WTC11 (cell line): Measurements from ENCODE around the gene LCTL. TPM values are rescaled to one million over a fixed set of nuclear protein-coding genes. Genes with fewer than 3 reads are reported as not detected.
A peak's percentile ranks its signal among the peaks of the same experiment; 100 is the strongest.

Experiments used
- ARID4B ChIP-seq: sonication (generic); formaldehyde crosslinking; IDR thresholded peaks from 2 replicates; pipeline ENCODE4 v1.8.0; 2023; ENCODE audit warnings: missing genetic modification reagents, mild to moderate bottlenecking, borderline replicate concordance
- EMX1 ChIP-seq: fragments of 250-450 bp; sonication (Bioruptor Pico); IDR thresholded peaks from 2 replicates; pipeline ENCODE4 v1.8.0; 2021; ENCODE audit warnings: mild to moderate bottlenecking
- JUN ChIP-seq: sonication (generic); formaldehyde crosslinking; IDR thresholded peaks from 2 replicates; pipeline ENCODE4 v1.8.0; 2023; ENCODE audit warnings: mild to moderate bottlenecking, missing genetic modification reagents
- KAT7 ChIP-seq: sonication (generic); formaldehyde crosslinking; IDR thresholded peaks from 2 replicates; pipeline ENCODE4 v1.8.1; 2023; ENCODE audit warnings: missing genetic modification reagents, mild to moderate bottlenecking, borderline replicate concordance
- SMAD4 ChIP-seq: sonication (generic); formaldehyde crosslinking; IDR thresholded peaks from 2 replicates; pipeline ENCODE4 v1.8.0; 2022; ENCODE audit warnings: mild to moderate bottlenecking, missing genetic modification reagents
- SP1 ChIP-seq: sonication (generic); formaldehyde crosslinking; conservative IDR thresholded peaks from 2 replicates; pipeline ENCODE4 v1.8.1; 2022; ENCODE audit warnings: missing genetic modification reagents
- TCF7 ChIP-seq: sonication (generic); formaldehyde crosslinking; IDR thresholded peaks from 2 replicates; pipeline ENCODE4 v1.8.0; 2022; ENCODE audit warnings: mild to moderate bottlenecking, low read depth, missing genetic modification reagents, moderate library complexity
- TEAD4 ChIP-seq: sonication (generic); formaldehyde crosslinking; IDR thresholded peaks from 2 replicates; pipeline ENCODE4 v1.8.0; 2022; ENCODE audit warnings: mild to moderate bottlenecking, missing genetic modification reagents
- ZBTB43 ChIP-seq: sonication (generic); formaldehyde crosslinking; IDR thresholded peaks from 2 replicates; pipeline ENCODE4 v1.8.1; 2023; ENCODE audit warnings: mild to moderate bottlenecking, missing genetic modification reagents
- ZNF121 ChIP-seq: sonication (generic); formaldehyde crosslinking; IDR thresholded peaks from 2 replicates; pipeline ENCODE4 v1.8.0; 2023; ENCODE audit warnings: missing genetic modification reagents
- ZNF396 ChIP-seq: fragments of 250-450 bp; sonication (Bioruptor Pico); IDR thresholded peaks from 2 replicates; pipeline ENCODE4 v1.8.0; 2021; ENCODE audit warnings: mild to moderate bottlenecking, moderate library complexity, borderline replicate concordance
- ZSCAN18 ChIP-seq: fragments of 250-450 bp; sonication (Bioruptor Pico); IDR thresholded peaks from 2 replicates; pipeline ENCODE4 v2.1.2; 2022; ENCODE audit warnings: mild to moderate bottlenecking, moderate library complexity
- total RNA-seq: library from RNA; stranded (reverse); gene quantifications from 3 replicates; pipeline ENCODE4 v1.2.3, GENCODE V29; 2021
- TF ChIP-seq, protein P1 (sequence below): sonication (generic); formaldehyde crosslinking; IDR thresholded peaks from 2 replicates; pipeline ENCODE4 v1.8.1; 2022; ENCODE audit warnings: low read depth, missing genetic modification reagents, borderline replicate concordance
- TF ChIP-seq, protein P2 (sequence below): fragments of 250-450 bp; sonication (Bioruptor Pico); IDR thresholded peaks from 2 replicates; pipeline ENCODE4 v1.9.0; 2021; ENCODE audit warnings: mild to moderate bottlenecking, borderline replicate concordance
- TF ChIP-seq, protein P3 (sequence below): sonication (generic); formaldehyde crosslinking; IDR thresholded peaks from 2 replicates; pipeline ENCODE4 v1.8.0; 2022; ENCODE audit warnings: mild to moderate bottlenecking, missing genetic modification reagents
- TF ChIP-seq, protein P4 (sequence below): fragments of 250-450 bp; sonication (Bioruptor Pico); conservative IDR thresholded peaks from 2 replicates; pipeline ENCODE4 v1.9.0; 2021; ENCODE audit warnings: mild to moderate bottlenecking

The LCTL gene
- total RNA-seq, 1 experiment from 2014 or later = 2.2 TPM

DNA sequence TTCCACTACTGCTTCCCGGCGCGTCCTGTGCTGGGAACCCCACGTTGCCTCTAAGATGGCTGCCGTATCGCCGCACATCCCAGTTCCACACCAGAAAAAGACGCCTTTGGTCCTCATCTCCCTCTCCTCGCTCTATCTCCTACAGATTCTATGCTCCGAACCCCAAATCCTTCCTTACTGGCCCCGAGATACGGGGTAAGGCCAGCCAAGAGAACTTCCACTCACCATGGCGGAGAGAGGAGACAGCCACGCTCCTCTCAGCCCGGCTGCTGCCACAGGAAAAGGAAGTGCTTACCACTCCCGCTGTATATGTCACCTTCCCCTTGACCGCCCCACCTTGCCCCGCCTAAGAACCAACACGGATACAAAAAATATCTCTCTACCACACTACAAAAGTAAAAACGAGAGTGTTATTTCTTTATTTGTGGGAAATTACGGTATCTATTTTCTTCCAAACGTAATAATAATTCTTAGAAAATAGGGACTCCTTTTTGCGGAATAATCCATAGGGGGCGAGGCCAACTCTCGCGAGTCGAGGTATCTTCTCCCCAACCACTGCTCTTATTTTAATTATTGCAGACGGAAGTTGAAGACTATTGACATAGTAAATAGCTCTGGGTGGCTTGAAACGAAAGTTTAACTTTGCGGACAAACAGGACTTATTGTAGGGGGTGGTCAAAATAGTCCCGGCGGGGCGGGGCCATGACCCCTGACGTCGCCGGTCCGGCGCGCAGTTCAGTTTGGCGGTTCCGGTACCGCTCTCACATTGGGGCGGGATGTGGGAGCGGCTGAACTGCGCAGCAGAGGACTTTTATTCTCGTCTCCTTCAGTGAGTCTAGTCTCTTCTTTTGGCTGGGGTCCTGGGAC, 61.0 kb downstream of the LCTL start, which contains the start of the genes RPL4 and ZWILCH (continued):
- TF ChIP-seq ARID4B (CRISPR knock-in tag) = 0 out of 2 replicates have a peak, but pooled peaks have one; percentile 75
- TF ChIP-seq SMAD4 = peak; percentile 80
- TF ChIP-seq ZNF121 (CRISPR knock-in tag) = peak; percentile 100
- 0 out of 2 replicates have a peak, but pooled peaks have one; percentile 40 for TF ChIP-seq KAT7 (CRISPR knock-in tag)
- 0 out of 2 replicates have a peak, but pooled peaks have one; percentile 8 for TF ChIP-seq EMX1
- no peak for TF ChIP-seq ZNF396
- TF ChIP-seq ZBTB43 = no peak
- no peak for TF ChIP-seq ZSCAN18 (CRISPR knock-in tag)
- no peak; the same call in 1 of the 2 replicates for TF ChIP-seq JUN (CRISPR knock-in tag)
- TF ChIP-seq, protein P1, sequence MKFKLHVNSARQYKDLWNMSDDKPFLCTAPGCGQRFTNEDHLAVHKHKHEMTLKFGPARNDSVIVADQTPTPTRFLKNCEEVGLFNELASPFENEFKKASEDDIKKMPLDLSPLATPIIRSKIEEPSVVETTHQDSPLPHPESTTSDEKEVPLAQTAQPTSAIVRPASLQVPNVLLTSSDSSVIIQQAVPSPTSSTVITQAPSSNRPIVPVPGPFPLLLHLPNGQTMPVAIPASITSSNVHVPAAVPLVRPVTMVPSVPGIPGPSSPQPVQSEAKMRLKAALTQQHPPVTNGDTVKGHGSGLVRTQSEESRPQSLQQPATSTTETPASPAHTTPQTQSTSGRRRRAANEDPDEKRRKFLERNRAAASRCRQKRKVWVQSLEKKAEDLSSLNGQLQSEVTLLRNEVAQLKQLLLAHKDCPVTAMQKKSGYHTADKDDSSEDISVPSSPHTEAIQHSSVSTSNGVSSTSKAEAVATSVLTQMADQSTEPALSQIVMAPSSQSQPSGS = no peak
- TF ChIP-seq, protein P2, sequence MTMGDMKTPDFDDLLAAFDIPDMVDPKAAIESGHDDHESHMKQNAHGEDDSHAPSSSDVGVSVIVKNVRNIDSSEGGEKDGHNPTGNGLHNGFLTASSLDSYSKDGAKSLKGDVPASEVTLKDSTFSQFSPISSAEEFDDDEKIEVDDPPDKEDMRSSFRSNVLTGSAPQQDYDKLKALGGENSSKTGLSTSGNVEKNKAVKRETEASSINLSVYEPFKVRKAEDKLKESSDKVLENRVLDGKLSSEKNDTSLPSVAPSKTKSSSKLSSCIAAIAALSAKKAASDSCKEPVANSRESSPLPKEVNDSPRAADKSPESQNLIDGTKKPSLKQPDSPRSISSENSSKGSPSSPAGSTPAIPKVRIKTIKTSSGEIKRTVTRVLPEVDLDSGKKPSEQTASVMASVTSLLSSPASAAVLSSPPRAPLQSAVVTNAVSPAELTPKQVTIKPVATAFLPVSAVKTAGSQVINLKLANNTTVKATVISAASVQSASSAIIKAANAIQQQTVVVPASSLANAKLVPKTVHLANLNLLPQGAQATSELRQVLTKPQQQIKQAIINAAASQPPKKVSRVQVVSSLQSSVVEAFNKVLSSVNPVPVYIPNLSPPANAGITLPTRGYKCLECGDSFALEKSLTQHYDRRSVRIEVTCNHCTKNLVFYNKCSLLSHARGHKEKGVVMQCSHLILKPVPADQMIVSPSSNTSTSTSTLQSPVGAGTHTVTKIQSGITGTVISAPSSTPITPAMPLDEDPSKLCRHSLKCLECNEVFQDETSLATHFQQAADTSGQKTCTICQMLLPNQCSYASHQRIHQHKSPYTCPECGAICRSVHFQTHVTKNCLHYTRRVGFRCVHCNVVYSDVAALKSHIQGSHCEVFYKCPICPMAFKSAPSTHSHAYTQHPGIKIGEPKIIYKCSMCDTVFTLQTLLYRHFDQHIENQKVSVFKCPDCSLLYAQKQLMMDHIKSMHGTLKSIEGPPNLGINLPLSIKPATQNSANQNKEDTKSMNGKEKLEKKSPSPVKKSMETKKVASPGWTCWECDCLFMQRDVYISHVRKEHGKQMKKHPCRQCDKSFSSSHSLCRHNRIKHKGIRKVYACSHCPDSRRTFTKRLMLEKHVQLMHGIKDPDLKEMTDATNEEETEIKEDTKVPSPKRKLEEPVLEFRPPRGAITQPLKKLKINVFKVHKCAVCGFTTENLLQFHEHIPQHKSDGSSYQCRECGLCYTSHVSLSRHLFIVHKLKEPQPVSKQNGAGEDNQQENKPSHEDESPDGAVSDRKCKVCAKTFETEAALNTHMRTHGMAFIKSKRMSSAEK = no peak
- TF ChIP-seq, protein P3, sequence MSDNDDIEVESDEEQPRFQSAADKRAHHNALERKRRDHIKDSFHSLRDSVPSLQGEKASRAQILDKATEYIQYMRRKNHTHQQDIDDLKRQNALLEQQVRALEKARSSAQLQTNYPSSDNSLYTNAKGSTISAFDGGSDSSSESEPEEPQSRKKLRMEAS = peak; percentile 82
- TF ChIP-seq, protein P4, sequence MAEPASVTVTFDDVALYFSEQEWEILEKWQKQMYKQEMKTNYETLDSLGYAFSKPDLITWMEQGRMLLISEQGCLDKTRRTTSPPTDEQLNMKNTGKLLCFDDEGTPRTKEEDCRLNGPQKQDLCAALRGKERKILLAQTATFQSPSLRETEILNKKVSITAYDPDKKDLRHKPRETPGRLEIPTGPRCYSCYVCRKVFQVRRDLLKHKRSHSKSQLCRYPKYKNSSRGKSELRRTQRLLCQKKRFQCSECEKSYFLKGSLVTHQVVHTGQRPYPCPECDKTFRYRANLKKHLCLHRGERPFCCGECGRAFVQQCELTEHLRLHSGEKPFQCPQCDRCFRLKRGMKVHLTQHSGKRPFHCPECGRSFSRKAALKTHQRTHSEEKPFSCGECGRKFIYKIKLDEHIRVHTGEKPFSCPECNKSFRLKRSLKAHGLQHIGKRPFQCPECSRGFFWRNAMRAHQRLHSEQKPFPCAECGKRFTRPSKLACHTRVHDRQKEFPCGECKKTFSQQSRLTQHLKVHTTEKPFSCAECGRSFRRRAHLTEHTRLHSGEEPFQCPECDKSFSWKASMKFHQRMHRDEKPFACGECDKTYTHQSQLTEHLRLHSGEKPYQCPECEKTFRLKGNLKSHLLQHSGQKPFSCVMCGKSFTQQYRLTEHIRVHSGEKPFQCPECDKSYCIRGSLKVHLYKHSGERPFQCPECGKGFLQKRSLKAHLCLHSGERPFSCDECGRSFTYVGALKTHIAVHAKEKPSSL = no peak
- peak; percentile 59; the same call in 1 of the 2 replicates for TF ChIP-seq TEAD4 (CRISPR knock-in tag)
- TF ChIP-seq TCF7 (CRISPR knock-in tag) = no peak
- peak; percentile 57 for TF ChIP-seq SP1 (CRISPR knock-in tag)
